Ovary (tissue), 9 donors: ENCODE data around the gene IFFO2. TPM values are rescaled to one million over a fixed set of nuclear protein-coding genes. Genes with fewer than 3 reads are reported as not detected.
A peak's percentile ranks its signal among the peaks of the same experiment; 100 is the strongest.

Source experiments
- DNase-seq, 5 donors: peaks; one replicate each; pipeline ENCODE4 v3.0.0-alpha.2; 2019 to 2020
- H3K27ac ChIP-seq, 2 donors: fragments of 200-600 bp; one replicate each; pipeline versions ENCODE4 v1.5.1 to v1.8.0; 2019 to 2022
- H3K27me3 ChIP-seq: fragments of 200-600 bp; one replicate; pipeline ENCODE4 v1.8.0; 2022
- H3K36me3 ChIP-seq: fragments of 200-600 bp; sonication (generic); one replicate; pipeline ENCODE4 v1.5.1; 2019
- H3K4me1 ChIP-seq: one replicate; pipeline ENCODE4 v1.8.1; 2013; ENCODE audit warnings: mild to moderate bottlenecking, moderate library complexity; ENCODE audit not compliant: insufficient read depth
- H3K4me3 ChIP-seq: fragments of 200-600 bp; sonication (generic); one replicate; pipeline ENCODE4 v1.5.1; 2017
- H3K9me3 ChIP-seq, 2 donors: fragments of 200-600 bp in 1 of 2; sonication (generic) in 1 of 2; one replicate each; pipeline versions ENCODE4 v1.5.1 to v1.8.1; 2013 to 2019; ENCODE audit warnings: mild to moderate bottlenecking in 1 of 2, moderate library complexity in 1 of 2
- EP300 ChIP-seq: sonication (generic); formaldehyde crosslinking; IDR thresholded peaks from one replicate; pipeline ENCODE4 v1.6.1; 2017; ENCODE audit warnings: antibody characterized with exemption
- POLR2A ChIP-seq: fragments of 450-650 bp; IDR thresholded peaks from one replicate; pipeline ENCODE4 v1.6.1; 2017; ENCODE audit warnings: antibody characterized with exemption, mild to moderate bottlenecking, moderate library complexity
- whole genome bisulfite sequencing, 3 donors: extraction: QIAGEN DNeasy Blood & Tissue Kit in 1 of 3; methylation state at CpG; one replicate each; pipeline versions ENCODE4 v1.1.5 to v1.1.7; 2013 to 2017; 5-methylcytosine and 5-hydroxymethylcytosine counted together
- intact Hi-C, 4 donors: fragments of 100-400 bp; cut with DNase I; formaldehyde crosslinking; loops; one replicate each; pipeline versions ENCODE4 v1.11.0 to v1.15.1; 2022 to 2023
- polyA plus RNA-seq, 2 donors: library from polyadenylated mRNA; stranded (reverse); fragments of 200-250 nt in 1 of 2; fragments of 350-450 nt in 1 of 2; fragmentation: Illumina TruSeq in 1 of 2; extraction: RNeasy Lipid Tissue Mini Kit (QIAGEN cat#74804) in 1 of 2; gene quantifications; one replicate each; pipeline ENCODE4 v1.2.3, GENCODE V29; 2013 to 2014
- total RNA-seq, 7 donors: library from RNA; depleted of rRNA in 2 of 7; stranded (reverse); fragments of >200 nt in 2 of 7; fragmentation: NEBNext Ultra II Directional in 3 of 7; extraction: Animal tissue kit (Norgen Biotek cat#: 25700) in 3 of 7; gene quantifications; one replicate each; pipeline versions ENCODE4 v1.1.0 to v1.2.4, GENCODE V29; 2016 to 2023
- TF ChIP-seq, protein P1 (sequence below), 3 donors: fragments of 450-650 bp in 2 of 3; fragments of 200-600 bp in 1 of 3; IDR thresholded peaks; one replicate each; pipeline versions ENCODE4 v1.5.1 to v1.8.0; 2016 to 2022; ENCODE audit warnings: antibody characterized with exemption in 3 of 3, mild to moderate bottlenecking in 1 of 3
- donor health status: DM: no; HTN: no; CAD: no; lungs with moderate emphysema.
- donor health status: DM: no; HTN: no; CAD: no.
- donor health status: Bipolar disorder and iron deficiency.
- donor health status: DM: yes; HTN: yes; CAD: no.
- donor health status: DM: no; HTN: no; CAD: no.
- donor health status: DM: yes; HTN: yes; CAD: no.

IFFO2 gene
- total and polyA plus RNA-seq, 9 donors, result 3.4 to 11.2 (median 6.2) TPM

DNA sequence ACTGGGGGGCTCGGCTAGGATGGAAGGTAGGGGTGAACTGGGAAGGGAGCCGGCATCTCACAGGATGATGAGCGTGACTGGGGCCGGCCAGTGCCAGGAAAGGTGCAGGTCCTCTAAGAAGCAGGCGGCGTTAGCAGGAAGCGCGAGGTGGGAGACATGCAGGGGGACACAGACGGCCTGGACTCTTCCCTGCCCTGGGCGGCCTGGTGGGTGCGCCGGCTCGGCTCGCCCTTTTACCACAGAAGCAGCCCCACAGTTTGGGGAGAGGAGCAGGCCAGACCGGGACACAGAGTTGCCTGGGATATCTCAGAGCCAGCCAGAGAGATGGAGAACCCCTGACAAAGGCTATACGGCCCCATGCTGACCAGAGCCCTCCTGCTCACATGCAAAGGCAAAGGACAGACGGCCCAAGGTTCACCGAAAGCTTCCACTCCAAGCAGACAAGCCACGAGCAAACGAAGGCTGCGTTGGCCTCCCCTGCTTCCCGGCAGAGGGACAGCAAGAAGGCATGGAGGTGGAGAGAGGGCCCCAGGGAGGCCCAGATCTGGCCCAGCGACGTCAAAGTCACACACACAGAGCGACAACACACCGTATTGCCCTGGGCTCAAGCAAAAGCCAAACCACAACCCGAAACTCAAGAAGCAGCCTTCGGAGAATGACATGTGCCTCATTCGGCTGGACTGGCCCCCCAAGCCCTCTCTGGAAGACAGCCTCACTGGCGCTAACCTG, 39.2 kb downstream of the IFFO2 start:
- no peak for DNase-seq
- H3K4me3 ChIP-seq, result no peak overlapping the region
- no peaks in the 10 kb centered on the region for H3K27me3 ChIP-seq
- H3K9me3 ChIP-seq, result no peaks in the 10 kb centered on the region
- H3K4me1 ChIP-seq, result peaks cover 4% of the 10 kb centered on the region
- intact Hi-C loops, result loop anchor here in 3 of 4 donors (5.0 to 10.0 kb wide), 2 partner anchors 35 to 168 kb away; no protein-coding TSS in a partner anchor
- no peaks in the 10 kb centered on the region for H3K36me3 ChIP-seq
- no peak overlapping the region for H3K27ac ChIP-seq
- no peak for TF ChIP-seq EP300
- no peak for TF ChIP-seq POLR2A
- TF ChIP-seq, protein P1, sequence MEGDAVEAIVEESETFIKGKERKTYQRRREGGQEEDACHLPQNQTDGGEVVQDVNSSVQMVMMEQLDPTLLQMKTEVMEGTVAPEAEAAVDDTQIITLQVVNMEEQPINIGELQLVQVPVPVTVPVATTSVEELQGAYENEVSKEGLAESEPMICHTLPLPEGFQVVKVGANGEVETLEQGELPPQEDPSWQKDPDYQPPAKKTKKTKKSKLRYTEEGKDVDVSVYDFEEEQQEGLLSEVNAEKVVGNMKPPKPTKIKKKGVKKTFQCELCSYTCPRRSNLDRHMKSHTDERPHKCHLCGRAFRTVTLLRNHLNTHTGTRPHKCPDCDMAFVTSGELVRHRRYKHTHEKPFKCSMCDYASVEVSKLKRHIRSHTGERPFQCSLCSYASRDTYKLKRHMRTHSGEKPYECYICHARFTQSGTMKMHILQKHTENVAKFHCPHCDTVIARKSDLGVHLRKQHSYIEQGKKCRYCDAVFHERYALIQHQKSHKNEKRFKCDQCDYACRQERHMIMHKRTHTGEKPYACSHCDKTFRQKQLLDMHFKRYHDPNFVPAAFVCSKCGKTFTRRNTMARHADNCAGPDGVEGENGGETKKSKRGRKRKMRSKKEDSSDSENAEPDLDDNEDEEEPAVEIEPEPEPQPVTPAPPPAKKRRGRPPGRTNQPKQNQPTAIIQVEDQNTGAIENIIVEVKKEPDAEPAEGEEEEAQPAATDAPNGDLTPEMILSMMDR (IDR thresholded peaks at IDR 0.05), result no peak
- WGBS, 3 donors, result 92 to 93% (median 93%) methylated on average over 30 of the region's 30 CpGs

DNA sequence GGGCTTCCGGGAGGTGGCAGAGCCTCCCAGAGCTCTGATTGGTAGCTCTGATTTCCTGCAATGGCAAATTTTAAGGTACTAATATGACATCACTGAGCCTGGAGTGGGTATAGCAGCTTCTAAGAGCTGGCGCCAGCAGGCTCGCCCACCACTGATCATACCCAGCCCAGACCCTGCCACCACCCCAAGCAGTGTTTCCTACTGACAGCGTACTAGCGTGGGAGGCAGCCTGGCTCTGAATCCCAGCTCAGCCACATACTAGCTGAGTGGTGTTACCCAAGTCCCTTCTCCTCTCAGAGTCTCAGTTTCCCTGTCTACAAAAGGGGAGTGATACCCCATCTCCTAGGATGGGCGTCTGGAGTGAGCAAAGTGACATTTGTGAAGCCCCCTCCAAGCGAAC, 41.1 kb downstream of the IFFO2 start:
- no peak for TF ChIP-seq EP300
- TF ChIP-seq POLR2A, result no peak
- TF ChIP-seq, protein P1 (IDR thresholded peaks at IDR 0.05), result no peak
- DNase-seq, result no peak
- Histone ChIP-seq H3K36me3 (no peaks in the 10 kb centered on the region), H3K27me3 (no peaks in the 10 kb centered on the region), H3K9me3 (no peaks in the 10 kb centered on the region), H3K27ac (no peak overlapping the region), H3K4me3 (no peak overlapping the region), H3K4me1 (no peaks in the 10 kb centered on the region)
- 89 to 95% (median 95%) methylated on average over 7 of the region's 7 CpGs for WGBS, 3 donors
- intact Hi-C loops, result loop anchor here in 3 of 4 donors (5.0 to 10.0 kb wide), 2 partner anchors 37 to 169 kb away; no protein-coding TSS in a partner anchor

DNA sequence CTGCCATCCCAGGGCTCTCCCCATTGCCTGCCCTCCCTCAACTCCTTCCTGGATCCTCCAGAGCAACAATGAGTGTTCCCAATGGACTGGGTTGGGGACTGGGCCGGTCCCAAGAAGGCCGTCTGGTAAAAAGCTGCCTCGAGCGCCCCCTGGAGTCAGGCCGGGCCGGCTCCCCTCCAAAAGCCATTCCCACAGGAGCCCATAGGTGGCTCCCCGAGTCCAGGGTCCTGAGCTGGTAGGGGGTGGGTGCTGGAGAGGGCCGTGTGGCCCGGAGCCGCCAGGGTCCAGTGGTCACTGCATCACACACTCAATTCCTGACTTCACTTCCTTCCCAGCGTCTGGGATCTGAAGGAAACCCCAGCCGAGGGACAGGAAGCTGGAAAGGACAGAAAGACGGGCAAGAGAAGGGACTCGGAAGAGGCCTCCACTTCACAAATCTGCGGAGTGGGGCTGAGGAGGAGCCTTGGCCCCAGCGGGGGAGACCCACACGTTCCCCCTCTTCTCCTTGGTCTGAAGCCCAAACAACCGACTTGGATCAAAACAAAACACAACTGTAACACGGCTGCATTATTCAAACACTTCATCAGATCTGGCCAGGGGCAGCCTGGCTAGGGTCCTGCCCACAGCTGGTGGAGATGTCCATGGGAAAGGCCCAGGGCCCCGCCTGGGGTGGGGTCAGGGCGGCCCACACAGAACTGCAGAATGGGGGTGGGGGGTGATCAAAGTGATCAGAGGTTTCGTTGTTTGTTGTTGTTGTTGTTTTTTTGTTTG, 43.2 kb downstream of the IFFO2 start:
- Histone ChIP-seq H3K4me3 (no peak overlapping the region), H3K9me3 (no peaks in the 10 kb centered on the region), H3K27ac (peak overlapping the region in 1 of 2 donors; percentile 1), H3K27me3 (no peaks in the 10 kb centered on the region), H3K4me1 (no peaks in the 10 kb centered on the region), H3K36me3 (no peaks in the 10 kb centered on the region)
- WGBS, 3 donors, result 10 to 15% (median 15%) methylated on average over 20 to 22 of the region's 22 CpGs
- intact Hi-C loops, result loop anchor here in 1 of 4 donors (10.0 kb wide), 1 partner anchor 172 kb away; no protein-coding TSS in a partner anchor
- peak; percentile 71 to 89 (median 80) for DNase-seq
- no peak for TF ChIP-seq EP300
- TF ChIP-seq, protein P1 (IDR thresholded peaks at IDR 0.05), result peak; percentile 26 to 93 (median 80)

DNA sequence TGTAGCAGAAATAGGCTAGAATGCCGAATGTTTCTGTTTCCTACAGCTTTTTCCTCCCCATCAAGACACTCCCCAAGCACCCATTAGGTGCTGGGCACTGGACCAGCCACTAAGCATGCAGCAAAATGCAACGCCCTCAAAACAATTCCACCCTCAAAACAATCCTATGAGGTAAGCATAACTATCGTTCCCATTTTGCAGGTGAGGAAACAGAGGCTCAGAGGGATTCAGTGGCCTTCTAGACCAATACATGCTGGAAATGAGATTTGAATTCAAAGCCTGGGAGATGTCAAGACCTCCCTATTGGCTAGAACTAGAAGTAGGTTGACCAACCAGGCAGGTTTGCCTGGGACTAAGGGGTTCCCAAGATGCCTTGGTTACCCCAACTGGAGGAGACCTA, 43.9 kb downstream of the IFFO2 start:
- Histone ChIP-seq H3K36me3 (no peaks in the 10 kb centered on the region), H3K9me3 (no peaks in the 10 kb centered on the region), H3K27ac (no peak overlapping the region), H3K27me3 (no peaks in the 10 kb centered on the region), H3K4me3 (no peak overlapping the region), H3K4me1 (no peaks in the 10 kb centered on the region)
- intact Hi-C loops, result loop anchor here in 1 of 4 donors (10.0 kb wide), 1 partner anchor 172 kb away; no protein-coding TSS in a partner anchor
- 76 to 91% (median 86%) methylated on average over 3 of the region's 3 CpGs for WGBS, 3 donors
- TF ChIP-seq, protein P1 (IDR thresholded peaks at IDR 0.05), result no peak
- TF ChIP-seq EP300, result no peak
- TF ChIP-seq POLR2A, result no peak
- no peak for DNase-seq
